HepG2 (cell line): ENCODE measurements around the gene LDLRAD2. TPM values are rescaled to one million over a fixed set of nuclear protein-coding genes. Genes with fewer than 3 reads are reported as not detected.

Source experiments
- ERF ChIP-seq: IDR thresholded peaks from 2 replicates; pipeline ENCODE4 v1.6.1; 2018; ENCODE audit warnings: missing biosample characterization, missing genetic modification reagents
- GATAD1 ChIP-seq: IDR thresholded peaks from 2 replicates; pipeline ENCODE4 v1.6.1; 2016; ENCODE audit warnings: missing genetic modification reagents, missing compliant biosample characterization
- GLI4 ChIP-seq: sonication (generic); formaldehyde crosslinking; IDR thresholded peaks from 2 replicates; pipeline ENCODE4 v1.5.1; 2020; ENCODE audit warnings: missing genetic modification reagents, mild to moderate bottlenecking, moderate library complexity, borderline replicate concordance
- KDM4B ChIP-seq: sonication (generic); formaldehyde crosslinking; IDR thresholded peaks from 2 replicates; pipeline ENCODE4 v1.4.0; 2020; ENCODE audit warnings: missing genetic modification reagents
- MED1 ChIP-seq: sonication (generic); formaldehyde crosslinking; IDR thresholded peaks from 2 replicates; pipeline ENCODE4 v1.4.0; 2020; ENCODE audit warnings: missing genetic modification reagents
- NAIF1 ChIP-seq: sonication (generic); formaldehyde crosslinking; IDR thresholded peaks from 2 replicates; pipeline ENCODE4 v1.5.0; 2020; ENCODE audit warnings: mild to moderate bottlenecking, missing genetic modification reagents, borderline replicate concordance
- NFKBIZ ChIP-seq: IDR thresholded peaks from 2 replicates; pipeline ENCODE4 v1.6.1; 2018; ENCODE audit warnings: missing genetic modification reagents, missing compliant biosample characterization
- NONO ChIP-seq, 2 experiments: fragments of 450-650 bp in 1 of 2; sonication (generic) in 1 of 2; formaldehyde crosslinking in 1 of 2; IDR thresholded peaks in 1 of 2; conservative IDR thresholded peaks in 1 of 2; 2 replicates each; pipeline versions ENCODE4 v1.6.1 to v1.8.0; 2017 to 2022; ENCODE audit warnings: mild to moderate bottlenecking in 1 of 2, missing genetic modification reagents in 1 of 2, moderate library complexity in 1 of 2
- RAD21 ChIP-seq: fragments of 450-650 bp; formaldehyde crosslinking; IDR thresholded peaks from 2 replicates; pipeline ENCODE4 v1.5.0; 2020; ENCODE audit warnings: mild to moderate bottlenecking
- RARA ChIP-seq: IDR thresholded peaks from 2 replicates; pipeline ENCODE4 v1.6.1; 2016; ENCODE audit warnings: missing genetic modification reagents, missing compliant biosample characterization
- SNAPC4 ChIP-seq: sonication (generic); formaldehyde crosslinking; IDR thresholded peaks from 2 replicates; pipeline ENCODE4 v1.4.0; 2020; ENCODE audit warnings: mild to moderate bottlenecking, missing genetic modification reagents
- ZFP41 ChIP-seq: sonication (generic); formaldehyde crosslinking; IDR thresholded peaks from 2 replicates; pipeline ENCODE4 v1.4.0; 2020; ENCODE audit warnings: mild to moderate bottlenecking, missing genetic modification reagents, borderline replicate concordance
- ZNF232 ChIP-seq: sonication (generic); formaldehyde crosslinking; IDR thresholded peaks from 2 replicates; pipeline ENCODE4 v1.4.0; 2020; ENCODE audit warnings: missing genetic modification reagents, borderline replicate concordance
- ZNF30 ChIP-seq: sonication (generic); formaldehyde crosslinking; IDR thresholded peaks from 2 replicates; pipeline ENCODE4 v1.5.0; 2020; ENCODE audit warnings: mild to moderate bottlenecking, missing genetic modification reagents
- ZNF382 ChIP-seq: sonication (generic); formaldehyde crosslinking; IDR thresholded peaks from 2 replicates; pipeline ENCODE4 v1.5.0; 2020; ENCODE audit warnings: missing genetic modification reagents, mild to moderate bottlenecking, borderline replicate concordance
- ZNF44 ChIP-seq: sonication (generic); formaldehyde crosslinking; IDR thresholded peaks from 2 replicates; pipeline ENCODE4 v1.5.1; 2020; ENCODE audit warnings: mild to moderate bottlenecking, missing genetic modification reagents
- ZNF501 ChIP-seq: sonication (generic); formaldehyde crosslinking; IDR thresholded peaks from 2 replicates; pipeline ENCODE4 v1.5.1; 2020; ENCODE audit warnings: mild to moderate bottlenecking, moderate library complexity, missing genetic modification reagents
- polyA plus RNA-seq, 8 experiments: library from polyadenylated mRNA; depleted of rRNA in 3 of 8; stranded (reverse) in 7 of 8; unstranded in 1 of 8; fragments of >200 nt; fragmentation: Illumina TruSeq in 4 of 8; extraction: Trizol in 4 of 8; gene quantifications; 2 replicates each; pipeline versions ENCODE4 v1.2.1 to v1.2.3, GENCODE V29; 2011 to 2016; ENCODE audit warnings: low read depth in 4 of 8, missing spikeins in 1 of 8, mixed read lengths in 1 of 8; ENCODE audit not compliant: insufficient read depth in 1 of 8
- total RNA-seq, 5 experiments: library from RNA; depleted of rRNA; stranded (reverse); fragments of >200 nt; fragmentation: Illumina TruSeq; extraction: Trizol; gene quantifications; 2 replicates each; pipeline ENCODE4 v1.2.3, GENCODE V29; 2016; ENCODE audit warnings: low read depth in 1 of 5
- TF ChIP-seq, protein P1 (sequence below): sonication (generic); formaldehyde crosslinking; conservative IDR thresholded peaks from 2 replicates; pipeline ENCODE4 v1.4.0; 2020; ENCODE audit warnings: mild to moderate bottlenecking, missing genetic modification reagents, moderate library complexity
- TF ChIP-seq, protein P2 (sequence below): IDR thresholded peaks from 2 replicates; pipeline ENCODE4 v1.6.1; 2012; ENCODE audit warnings: low read length, improper control_type of control experiment

The LDLRAD2 gene
- total and polyA plus RNA-seq, 2 of the 13 experiments (the other 11 are each of a cell fraction or from before 2014, with no cell fraction given): not detected

GRCh38 chr1:21775985-21776562 is 36.0 kb upstream of the LDLRAD2 start (continued):
- TF ChIP-seq NAIF1 (CRISPR knock-in tag) (no peak), RARA (CRISPR knock-in tag) (peak; percentile 99), ZNF382 (no peak), RAD21 (CRISPR knock-in tag) (no peak), MED1 (CRISPR knock-in tag) (peak; percentile 74), ZNF232 (CRISPR knock-in tag) (no peak), KDM4B (CRISPR knock-in tag) (peak; percentile 31; the same call in 1 of the 2 replicates), ZFP41 (CRISPR knock-in tag) (no peak), ZNF44 (no peak), GATAD1 (CRISPR knock-in tag) (peak; percentile 55; the same call in 1 of the 2 replicates), GLI4 (CRISPR knock-in tag) (no peak), ZNF501 (no peak), NFKBIZ (CRISPR knock-in tag) (peak; percentile 87; the same call in 1 of the 2 replicates), ERF (CRISPR knock-in tag) (peak; percentile 82), SNAPC4 (CRISPR knock-in tag) (no peak), NONO (IDR thresholded peaks at IDR 0.05) (no peak), NONO (CRISPR knock-in tag; conservative IDR thresholded peaks at IDR 0.05) (peak; percentile 50; the same call in 1 of the 2 replicates), ZNF30 (CRISPR knock-in tag) (no peak)
- TF ChIP-seq, protein P1, sequence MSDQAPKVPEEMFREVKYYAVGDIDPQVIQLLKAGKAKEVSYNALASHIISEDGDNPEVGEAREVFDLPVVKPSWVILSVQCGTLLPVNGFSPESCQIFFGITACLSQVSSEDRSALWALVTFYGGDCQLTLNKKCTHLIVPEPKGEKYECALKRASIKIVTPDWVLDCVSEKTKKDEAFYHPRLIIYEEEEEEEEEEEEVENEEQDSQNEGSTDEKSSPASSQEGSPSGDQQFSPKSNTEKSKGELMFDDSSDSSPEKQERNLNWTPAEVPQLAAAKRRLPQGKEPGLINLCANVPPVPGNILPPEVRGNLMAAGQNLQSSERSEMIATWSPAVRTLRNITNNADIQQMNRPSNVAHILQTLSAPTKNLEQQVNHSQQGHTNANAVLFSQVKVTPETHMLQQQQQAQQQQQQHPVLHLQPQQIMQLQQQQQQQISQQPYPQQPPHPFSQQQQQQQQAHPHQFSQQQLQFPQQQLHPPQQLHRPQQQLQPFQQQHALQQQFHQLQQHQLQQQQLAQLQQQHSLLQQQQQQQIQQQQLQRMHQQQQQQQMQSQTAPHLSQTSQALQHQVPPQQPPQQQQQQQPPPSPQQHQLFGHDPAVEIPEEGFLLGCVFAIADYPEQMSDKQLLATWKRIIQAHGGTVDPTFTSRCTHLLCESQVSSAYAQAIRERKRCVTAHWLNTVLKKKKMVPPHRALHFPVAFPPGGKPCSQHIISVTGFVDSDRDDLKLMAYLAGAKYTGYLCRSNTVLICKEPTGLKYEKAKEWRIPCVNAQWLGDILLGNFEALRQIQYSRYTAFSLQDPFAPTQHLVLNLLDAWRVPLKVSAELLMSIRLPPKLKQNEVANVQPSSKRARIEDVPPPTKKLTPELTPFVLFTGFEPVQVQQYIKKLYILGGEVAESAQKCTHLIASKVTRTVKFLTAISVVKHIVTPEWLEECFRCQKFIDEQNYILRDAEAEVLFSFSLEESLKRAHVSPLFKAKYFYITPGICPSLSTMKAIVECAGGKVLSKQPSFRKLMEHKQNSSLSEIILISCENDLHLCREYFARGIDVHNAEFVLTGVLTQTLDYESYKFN (CRISPR knock-in tag): peak; percentile 84
- TF ChIP-seq, protein P2, sequence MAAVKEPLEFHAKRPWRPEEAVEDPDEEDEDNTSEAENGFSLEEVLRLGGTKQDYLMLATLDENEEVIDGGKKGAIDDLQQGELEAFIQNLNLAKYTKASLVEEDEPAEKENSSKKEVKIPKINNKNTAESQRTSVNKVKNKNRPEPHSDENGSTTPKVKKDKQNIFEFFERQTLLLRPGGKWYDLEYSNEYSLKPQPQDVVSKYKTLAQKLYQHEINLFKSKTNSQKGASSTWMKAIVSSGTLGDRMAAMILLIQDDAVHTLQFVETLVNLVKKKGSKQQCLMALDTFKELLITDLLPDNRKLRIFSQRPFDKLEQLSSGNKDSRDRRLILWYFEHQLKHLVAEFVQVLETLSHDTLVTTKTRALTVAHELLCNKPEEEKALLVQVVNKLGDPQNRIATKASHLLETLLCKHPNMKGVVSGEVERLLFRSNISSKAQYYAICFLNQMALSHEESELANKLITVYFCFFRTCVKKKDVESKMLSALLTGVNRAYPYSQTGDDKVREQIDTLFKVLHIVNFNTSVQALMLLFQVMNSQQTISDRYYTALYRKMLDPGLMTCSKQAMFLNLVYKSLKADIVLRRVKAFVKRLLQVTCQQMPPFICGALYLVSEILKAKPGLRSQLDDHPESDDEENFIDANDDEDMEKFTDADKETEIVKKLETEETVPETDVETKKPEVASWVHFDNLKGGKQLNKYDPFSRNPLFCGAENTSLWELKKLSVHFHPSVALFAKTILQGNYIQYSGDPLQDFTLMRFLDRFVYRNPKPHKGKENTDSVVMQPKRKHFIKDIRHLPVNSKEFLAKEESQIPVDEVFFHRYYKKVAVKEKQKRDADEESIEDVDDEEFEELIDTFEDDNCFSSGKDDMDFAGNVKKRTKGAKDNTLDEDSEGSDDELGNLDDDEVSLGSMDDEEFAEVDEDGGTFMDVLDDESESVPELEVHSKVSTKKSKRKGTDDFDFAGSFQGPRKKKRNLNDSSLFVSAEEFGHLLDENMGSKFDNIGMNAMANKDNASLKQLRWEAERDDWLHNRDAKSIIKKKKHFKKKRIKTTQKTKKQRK: no peak
